ENCODE data around the gene FAM193A. TPM values are rescaled to one million over a fixed set of nuclear protein-coding genes. Genes with fewer than 3 reads are reported as not detected.
"Not testable (repeated sequence)": the region's sequence is repeated elsewhere in the genome, so short reads cannot be mapped to it uniquely, and the experiment has no call there.

The FAM193A gene
- total RNA-seq, 4 donors from 2014 or later: 9.8 to 18.7 (median 16.4) TPM

- Histone ChIP-seq H3K27me3 (no peaks in the 10 kb centered on the region), H3K27ac (peak overlapping the region; percentile 88 to 99 (median 96)), H3K4me3 (peak overlapping the region; percentile 76 to 99 (median 94)), H3K4me1 (peaks cover 15 to 38% (median 22%) of the 10 kb centered on the region in 3 donors), H3K9me3 (no peaks in the 10 kb centered on the region), H3K36me3 (peaks cover 0 to 7% (median 0%) of the 10 kb centered on the region in 3 donors)
- 0% methylated on average over 9 to 15 of the region's 103 CpGs for WGBS, 2 donors
- no peak for DNase-seq
- intact Hi-C loops (cut with DNase I): no loop called here
- TF ChIP-seq CTCF (IDR thresholded peaks at IDR 0.05) (no peak), POLR2A (IDR thresholded peaks at IDR 0.05) (peak in 1 of 4 donors; percentile 22)
Measured at GRCh38 chr4:2537011-2537830, 774 bp downstream of the FAM193A start.

DNA sequence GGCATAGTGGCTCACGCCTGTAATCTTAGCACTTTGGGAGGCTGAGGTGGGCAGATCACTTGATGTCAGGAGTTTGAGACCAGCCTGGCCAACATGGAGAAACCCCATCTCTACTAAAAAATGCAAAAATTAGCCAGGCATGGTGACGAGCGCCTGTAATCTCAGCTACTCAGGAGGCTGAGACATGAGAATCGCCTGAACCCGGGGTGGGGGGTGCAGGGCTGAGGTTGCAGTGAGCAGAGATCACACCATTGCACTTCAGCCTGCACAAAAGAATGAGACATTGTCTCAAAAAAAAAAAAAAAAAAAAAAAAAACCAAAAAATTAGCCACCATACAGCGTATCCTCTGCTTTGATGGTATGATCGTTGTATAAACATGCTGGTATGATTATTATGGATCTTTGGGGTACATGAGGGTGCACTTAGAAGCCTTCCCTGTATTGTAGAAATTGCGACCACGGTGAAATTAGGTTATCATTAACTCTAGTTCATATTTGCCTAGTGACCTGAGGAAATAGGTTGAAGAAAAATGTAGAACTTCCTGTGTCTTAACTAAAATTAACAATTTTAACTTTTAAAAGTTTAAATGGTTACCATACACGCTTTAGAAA lies 7.2 kb downstream of the FAM193A start:
- H3K4me3 ChIP-seq; DNase-seq; H3K27ac ChIP-seq; H3K9me3 ChIP-seq; H3K27me3 ChIP-seq; intact Hi-C loops (cut with DNase I): not testable (repeated sequence)
- 89 to 92% methylated on average over 10 of the region's 10 CpGs for WGBS, 2 donors
- peaks cover 0 to 14% (median 0%) of the 10 kb centered on the region in 3 donors for H3K36me3 ChIP-seq
- peaks cover 0 to 17% (median 5%) of the 10 kb centered on the region in 3 donors for H3K4me1 ChIP-seq

DNA sequence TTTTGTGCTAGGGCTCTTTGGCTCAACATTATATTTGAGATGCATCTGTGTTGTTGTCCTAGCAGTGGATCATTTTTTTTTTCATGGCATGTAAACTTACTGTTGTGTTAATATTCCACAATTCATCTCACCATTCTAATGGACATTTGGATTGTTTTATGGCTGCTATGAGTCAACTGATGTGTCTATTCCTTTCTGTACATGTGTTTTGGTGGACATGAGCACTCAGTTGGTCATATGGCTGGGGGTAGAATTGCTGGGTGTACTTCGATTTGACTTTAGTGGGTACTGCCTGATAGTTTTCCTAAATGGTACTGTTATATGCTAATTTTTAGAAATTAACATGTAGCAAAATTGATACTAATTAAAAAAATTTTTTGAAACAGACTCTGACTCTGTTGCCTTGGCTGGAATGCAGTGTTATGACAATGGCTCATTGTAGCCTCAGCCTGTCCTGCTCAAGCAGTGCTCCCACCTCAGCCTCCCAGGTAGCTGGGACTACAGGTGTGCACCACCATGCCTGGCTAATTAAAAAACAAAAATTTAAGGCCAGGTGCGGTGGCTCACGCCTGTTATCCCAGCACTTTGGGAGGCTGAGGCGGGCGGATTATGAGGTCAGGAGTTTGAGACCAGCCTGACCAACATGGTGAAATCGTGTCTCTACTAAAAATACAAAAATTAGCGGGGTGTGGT lies 9.0 kb downstream of the FAM193A start:
- TF ChIP-seq CTCF (IDR thresholded peaks at IDR 0.05) (no peak), POLR2A (IDR thresholded peaks at IDR 0.05) (no peak)
- intact Hi-C loops (cut with DNase I): no loop called here
- Histone ChIP-seq H3K27me3 (no peaks in the 10 kb centered on the region), H3K4me1 (peaks cover 0 to 8% (median 0%) of the 10 kb centered on the region in 3 donors), H3K27ac (no peak overlapping the region), H3K9me3 (no peaks in the 10 kb centered on the region), H3K36me3 (peaks cover 0 to 7% (median 0%) of the 10 kb centered on the region in 3 donors), H3K4me3 (no peak overlapping the region)
- no peak for DNase-seq
- 81 to 92% methylated on average over 3 to 7 of the region's 7 CpGs for WGBS, 2 donors

DNA sequence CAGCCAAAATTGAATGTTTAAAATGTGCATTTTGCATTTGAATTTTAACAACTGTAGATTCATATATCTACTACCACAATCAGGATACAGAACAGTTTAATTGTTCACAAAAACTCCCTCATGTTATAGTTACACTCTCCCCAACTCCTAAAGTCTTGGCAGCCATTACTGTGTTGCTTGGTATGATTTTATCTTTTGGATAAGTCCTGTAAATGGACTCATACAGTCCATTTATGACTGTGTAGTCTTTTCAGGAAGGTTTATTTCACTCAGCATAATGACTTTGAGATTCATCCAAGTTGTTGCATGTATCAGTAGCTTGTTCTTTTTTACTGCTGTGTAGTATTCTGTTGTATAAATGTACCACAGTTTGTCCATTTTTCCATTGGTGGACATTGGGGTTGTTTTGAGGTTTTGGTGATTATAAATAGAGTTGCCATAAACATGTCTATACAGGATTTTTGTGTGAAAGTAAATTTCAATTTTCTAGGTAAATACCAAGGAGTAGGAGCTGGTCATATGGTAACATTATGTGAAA lies 9.9 kb downstream of the FAM193A start:
- Histone ChIP-seq H3K4me3 (no peak overlapping the region), H3K27ac (no peak overlapping the region), H3K9me3 (no peaks in the 10 kb centered on the region), H3K27me3 (no peaks in the 10 kb centered on the region), H3K36me3 (peaks cover 0 to 7% (median 0%) of the 10 kb centered on the region in 3 donors), H3K4me1 (peaks cover 0 to 8% (median 0%) of the 10 kb centered on the region in 3 donors)
- no peak for TF ChIP-seq CTCF (IDR thresholded peaks at IDR 0.05)
- no peak for TF ChIP-seq POLR2A (IDR thresholded peaks at IDR 0.05)
- intact Hi-C loops (cut with DNase I): no loop called here
- no peak for DNase-seq

- H3K4me3 ChIP-seq; H3K9me3 ChIP-seq; H3K4me1 ChIP-seq; intact Hi-C loops (cut with DNase I); DNase-seq; H3K36me3 ChIP-seq; H3K27ac ChIP-seq; H3K27me3 ChIP-seq: not testable (repeated sequence)
- WGBS, 2 donors: 91 to 96% methylated on average over 12 to 16 of the region's 16 CpGs
Measured at GRCh38 chr4:2546961-2547691, 10.7 kb downstream of the FAM193A start.
